Aorta (tissue), 5 donors: Measurements from ENCODE around the gene HMGXB4. TPM values are rescaled to one million over a fixed set of nuclear protein-coding genes. Genes with fewer than 3 reads are reported as not detected.

Source experiments
- ATAC-seq: fragments of 200-7000 bp; cut with Tn5 transposase; one replicate; pipeline ENCODE4 v1.9.1; 2022; ENCODE audit warnings: moderate library complexity; ENCODE audit not compliant: low FRiP score
- DNase-seq, 2 donors: peaks; one replicate each; pipeline ENCODE4 v3.0.0-alpha.2; 2020
- H3K27ac ChIP-seq, 2 donors: one replicate each; pipeline ENCODE4 v1.5.1; 2013; ENCODE audit warnings: low read length in 2 of 2, mild to moderate bottlenecking in 2 of 2, moderate library complexity in 2 of 2, control low read depth in 1 of 2, inconsistent platforms in 1 of 2, low read depth in 1 of 2
- H3K27me3 ChIP-seq, 2 donors: one replicate each; pipeline ENCODE4 v1.6.1; 2013; ENCODE audit warnings: control low read depth in 1 of 2, low read length in 1 of 2, mild to moderate bottlenecking in 1 of 2, moderate library complexity in 1 of 2; ENCODE audit not compliant: insufficient read depth in 2 of 2, control insufficient read depth in 1 of 2
- H3K36me3 ChIP-seq, 2 donors: one replicate each; pipeline ENCODE4 v1.6.1; 2013; ENCODE audit warnings: control low read depth in 1 of 2, low read length in 1 of 2, mild to moderate bottlenecking in 1 of 2; ENCODE audit not compliant: insufficient read depth in 2 of 2, control insufficient read depth in 1 of 2
- H3K4me1 ChIP-seq, 2 donors: one replicate each; pipeline ENCODE4 v1.6.1; 2013; ENCODE audit warnings: low read length in 2 of 2, control low read depth in 1 of 2, mild to moderate bottlenecking in 1 of 2, moderate library complexity in 1 of 2; ENCODE audit not compliant: insufficient read depth in 2 of 2, control insufficient read depth in 1 of 2
- H3K4me3 ChIP-seq, 2 donors: one replicate each; pipeline ENCODE4 v1.5.1; 2013; ENCODE audit warnings: low read length in 2 of 2, control low read depth in 1 of 2, mild to moderate bottlenecking in 1 of 2
- H3K9me3 ChIP-seq: one replicate; pipeline ENCODE4 v1.6.1; 2013; ENCODE audit warnings: mild to moderate bottlenecking, low read length; ENCODE audit not compliant: control insufficient read depth
- WGBS, 2 donors: extraction: QIAGEN DNeasy Blood & Tissue Kit; methylation state at CpG; one replicate each; pipeline ENCODE4 v1.1.7; 2013; 5-methylcytosine and 5-hydroxymethylcytosine counted together
- intact Hi-C, 2 donors: fragments of 100-400 bp; cut with DNase I; formaldehyde crosslinking; loops; one replicate each; pipeline versions ENCODE4 v1.14.2 to v1.15.0; 2022
- polyA plus RNA-seq, 2 donors: library from polyadenylated mRNA; stranded (reverse); fragments of 200-250 nt; gene quantifications; one replicate each; pipeline ENCODE4 v1.2.3, GENCODE V29; 2013
- total RNA-seq, 2 donors: library from RNA; stranded (reverse); fragmentation: NEBNext Ultra II Directional; extraction: Animal tissue kit (Norgen Biotek cat#: 25700); gene quantifications; one replicate each; pipeline ENCODE4 v1.2.1, GENCODE V29; 2021
- donor health status: healthy with polysubstance abuse.
- donor health status: Bipolar disorder and iron deficiency.
- donor health status: DM: no; HTN: no; CAD: no.
- donor health status: DM: no; HTN: no; CAD: no.
- donor health status: DM: yes; HTN: yes; CAD: no.

The HMGXB4 gene
- total and polyA plus RNA-seq, 4 donors = 7.5 to 16.0 (median 12.3) TPM

DNA sequence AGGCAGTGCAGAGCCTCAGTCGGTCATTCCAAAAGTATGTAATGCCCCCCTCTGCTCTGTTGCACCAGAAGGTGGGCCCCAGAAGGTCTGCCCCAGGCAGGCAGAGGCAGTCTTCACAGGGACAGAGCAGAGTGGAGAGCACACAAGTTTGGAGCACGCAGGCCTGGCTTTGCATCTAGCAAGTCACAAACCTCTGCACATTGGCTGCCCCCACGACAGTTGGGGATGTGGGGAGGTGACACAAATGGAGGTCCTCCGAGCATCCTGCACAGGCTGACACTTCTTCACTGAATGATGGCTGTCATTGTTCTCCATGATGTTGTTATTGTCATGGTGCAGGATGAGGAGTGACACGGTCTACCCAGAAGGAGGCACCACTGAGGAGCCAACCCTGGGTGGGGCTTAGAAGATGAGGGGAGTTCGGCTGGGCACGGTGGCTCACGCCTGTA is 54.3 kb downstream of the HMGXB4 start:
- intact Hi-C loops = no loop called here
- H3K9me3 ChIP-seq = no peaks in the 10 kb centered on the region
- no peaks in the 10 kb centered on the region for H3K27me3 ChIP-seq
- DNase-seq (peak in 1 of 2 donors; percentile 63), ATAC-seq (no peak)
- peaks cover 0 to 1% of the 10 kb centered on the region in 2 donors for H3K4me1 ChIP-seq
- H3K36me3 ChIP-seq = no peaks in the 10 kb centered on the region
- WGBS, 2 donors = 94 to 96% methylated on average over 8 of the region's 8 CpGs
- H3K27ac ChIP-seq = no peak overlapping the region
- H3K4me3 ChIP-seq = no peak overlapping the region

DNA sequence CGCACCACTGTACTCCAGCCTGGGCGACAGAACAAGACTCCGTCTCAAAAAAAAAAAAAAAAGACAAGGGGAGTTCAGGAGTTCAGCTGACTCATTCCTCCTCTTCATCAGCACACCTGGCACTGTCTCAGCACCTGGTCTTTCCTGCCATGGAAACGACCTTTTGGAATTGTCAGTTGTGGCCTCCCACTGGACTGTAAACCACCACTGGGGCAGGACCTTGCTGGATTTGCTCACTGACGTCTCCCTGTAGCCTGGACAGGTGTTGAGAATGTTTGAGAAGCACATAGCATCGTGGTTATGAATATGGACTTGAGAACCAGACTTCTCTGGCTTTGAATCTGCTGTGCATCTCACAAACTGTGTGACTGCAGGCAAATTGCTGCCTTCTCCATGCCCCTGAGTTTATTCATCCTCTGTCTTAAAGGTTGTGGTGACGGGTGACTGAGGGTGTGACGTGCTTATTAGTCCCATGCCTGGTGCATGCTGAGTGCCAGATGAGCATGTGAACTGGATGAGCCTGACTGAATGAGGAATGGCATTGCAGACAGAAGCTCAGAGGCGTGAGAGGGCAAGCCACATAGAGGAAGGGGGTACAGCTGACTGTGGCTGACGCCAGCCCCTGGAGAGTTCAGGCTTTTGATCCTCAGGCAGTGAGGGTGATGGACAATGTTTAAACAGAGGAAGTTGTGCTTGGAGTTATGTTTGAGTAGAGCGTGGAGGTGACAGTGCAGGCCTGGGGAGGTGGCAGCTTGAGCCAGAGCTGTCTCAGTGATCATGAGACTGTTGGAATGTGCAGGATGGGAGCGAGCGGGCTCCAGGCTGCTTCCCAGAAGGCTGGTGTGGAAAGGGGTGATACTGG is 55.1 kb downstream of the HMGXB4 start:
- no peak for ATAC-seq
- Histone ChIP-seq H3K4me1 (peaks cover 0 to 1% of the 10 kb centered on the region in 2 donors), H3K9me3 (no peaks in the 10 kb centered on the region), H3K27me3 (no peaks in the 10 kb centered on the region), H3K36me3 (no peaks in the 10 kb centered on the region), H3K4me3 (no peak overlapping the region), H3K27ac (peak overlapping the region in 1 of 2 donors; percentile 49)
- 92 to 93% methylated on average over 13 of the region's 13 CpGs for WGBS, 2 donors
- DNase-seq = peak in 1 of 2 donors; percentile 52
- intact Hi-C loops = no loop called here

- no peak overlapping the region for H3K4me3 ChIP-seq
- ATAC-seq (peak; percentile 56), DNase-seq (peak; percentile 71 to 77)
- peaks cover 0 to 3% of the 10 kb centered on the region in 2 donors for H3K36me3 ChIP-seq
- WGBS, 2 donors = 11 to 12% methylated on average over 14 of the region's 14 CpGs
- intact Hi-C loops = no loop called here
- peaks cover 0 to 1% of the 10 kb centered on the region in 2 donors for H3K4me1 ChIP-seq
- peak overlapping the region; percentile 16 to 91 for H3K27ac ChIP-seq
- H3K9me3 ChIP-seq = no peaks in the 10 kb centered on the region
- no peaks in the 10 kb centered on the region for H3K27me3 ChIP-seq
These were observed 56.2 kb downstream of the HMGXB4 start for GRCh38 chr22:35313311-35314121.

GRCh38 chr22:35314161-35314942 is 57.1 kb downstream of the HMGXB4 start:
- ATAC-seq (no peak), DNase-seq (peak; percentile 31 to 55)
- Histone ChIP-seq H3K4me1 (peaks cover 0 to 1% of the 10 kb centered on the region in 2 donors), H3K9me3 (no peaks in the 10 kb centered on the region), H3K4me3 (no peak overlapping the region), H3K36me3 (peaks cover 0 to 3% of the 10 kb centered on the region in 2 donors), H3K27ac (peak overlapping the region; percentile 16 to 91), H3K27me3 (no peaks in the 10 kb centered on the region)
- intact Hi-C loops = no loop called here
- 64 to 68% methylated on average over 16 of the region's 16 CpGs for WGBS, 2 donors

GRCh38 chr22:35315141-35315854 is 58.0 kb downstream of the HMGXB4 start:
- DNase-seq = peak; percentile 69 to 77
- peaks cover 0 to 3% of the 10 kb centered on the region in 2 donors for H3K36me3 ChIP-seq
- no peak overlapping the region for H3K4me3 ChIP-seq
- peak overlapping the region in 1 of 2 donors; percentile 1 for H3K27ac ChIP-seq
- intact Hi-C loops = no loop called here
- H3K4me1 ChIP-seq = peaks cover 0 to 1% of the 10 kb centered on the region in 2 donors
- no peaks in the 10 kb centered on the region for H3K27me3 ChIP-seq
- ATAC-seq = no peak
- 49% methylated on average over 12 of the region's 12 CpGs for WGBS, 2 donors
- no peaks in the 10 kb centered on the region for H3K9me3 ChIP-seq

- peaks cover 0 to 1% of the 10 kb centered on the region in 2 donors for H3K4me1 ChIP-seq
- H3K27me3 ChIP-seq = no peaks in the 10 kb centered on the region
- H3K9me3 ChIP-seq = no peaks in the 10 kb centered on the region
- H3K36me3 ChIP-seq = peaks cover 0 to 3% of the 10 kb centered on the region in 2 donors
- peak overlapping the region in 1 of 2 donors; percentile 1 for H3K27ac ChIP-seq
- WGBS, 2 donors = 57 to 67% methylated on average over 27 of the region's 27 CpGs
- ATAC-seq (no peak), DNase-seq (peak; percentile 21 to 75)
- no peak overlapping the region for H3K4me3 ChIP-seq
- intact Hi-C loops = no loop called here
These were observed 58.8 kb downstream of the HMGXB4 start for GRCh38 chr22:35315855-35316745.

DNA sequence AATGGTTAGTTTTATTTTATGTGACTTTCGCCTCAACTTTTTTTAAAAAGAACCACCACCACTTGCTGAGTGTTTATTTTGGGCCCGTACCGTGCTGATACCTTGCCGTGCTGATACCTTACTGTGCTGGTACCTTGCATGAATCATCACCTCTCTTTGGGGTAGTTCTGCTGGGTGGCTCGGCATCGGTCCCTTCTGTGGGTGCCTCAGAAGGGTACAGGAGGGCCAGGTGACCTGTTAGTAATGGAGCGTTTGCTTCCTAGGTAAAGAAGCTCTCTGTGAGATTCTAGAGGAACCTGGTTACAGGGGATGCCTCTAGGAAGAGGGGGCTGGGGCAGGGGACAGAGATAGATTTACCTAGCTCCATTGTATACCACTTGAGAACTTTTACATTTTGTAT is 59.5 kb downstream of the HMGXB4 start:
- 93 to 94% methylated on average over 7 of the region's 7 CpGs for WGBS, 2 donors
- H3K27me3 ChIP-seq = no peaks in the 10 kb centered on the region
- H3K36me3 ChIP-seq = peaks cover 0 to 3% of the 10 kb centered on the region in 2 donors
- ATAC-seq (no peak), DNase-seq (peak; percentile 14 to 26)
- H3K4me1 ChIP-seq = peaks cover 0 to 1% of the 10 kb centered on the region in 2 donors
- H3K27ac ChIP-seq = no peak overlapping the region
- H3K4me3 ChIP-seq = no peak overlapping the region
- intact Hi-C loops = no loop called here
- H3K9me3 ChIP-seq = no peaks in the 10 kb centered on the region
